IMR-90 (cell line): ENCODE data around the gene RPS6KA2. TPM values are rescaled to one million over a fixed set of nuclear protein-coding genes. Genes with fewer than 3 reads are reported as not detected.

ENCODE experiments used
- ATAC-seq: fragments of 200-7000 bp; cut with Tn5 transposase; 2 replicates; pipeline ENCODE4 v1.9.1; 2020; ENCODE audit warnings: low read depth, mild to moderate bottlenecking, moderate library complexity
- BruUV-seq: library from RNA; stranded (reverse); fragments of 400-500 nt; replicated peaks from 2 replicates; lab custom pipeline; 2021; lab: Mats Ljungman, UMichigan
- CTCF ChIA-PET: fragments of 300-600 bp; formaldehyde crosslinking; extraction: SDS; loops from one replicate; lab custom pipeline; 2021; ENCODE audit warnings: antibody characterized with exemption; lab: Yijun Ruan, JAX
- POLR2A ChIA-PET: fragments of 300-600 bp; sonication (Branson Sonifier 250); formaldehyde crosslinking; loops from one replicate; lab custom pipeline; 2022; ENCODE audit warnings: antibody characterized with exemption; ENCODE audit not compliant: unreplicated experiment; lab: Charles Lee
- DNase-seq: peaks from one replicate; pipeline ENCODE4 v3.0.0; 2013
- H2AFZ ChIP-seq: replicated peaks from 2 replicates; pipeline ENCODE3; 2013; ENCODE audit warnings: low read length, mild to moderate bottlenecking; ENCODE audit not compliant: poor library complexity
- H2AK5ac ChIP-seq: 2 replicates; pipeline ENCODE4 v1.6.1; 2013; ENCODE audit warnings: low read depth, low read length, inconsistent platforms
- H2AK9ac ChIP-seq: replicated peaks from 2 replicates; pipeline ENCODE3; 2013; ENCODE audit warnings: mild to moderate bottlenecking, low read depth, low read length, moderate library complexity; ENCODE audit not compliant: poor library complexity
- H2BK120ac ChIP-seq: 2 replicates; pipeline ENCODE4 v1.6.1; 2013; ENCODE audit warnings: low read depth, low read length, inconsistent platforms
- H2BK15ac ChIP-seq: 3 replicates; pipeline ENCODE4 v1.6.1; 2013; ENCODE audit warnings: low read depth, low read length, inconsistent platforms
- H2BK20ac ChIP-seq: 2 replicates; pipeline ENCODE4 v1.6.1; 2013; ENCODE audit warnings: low read depth, mild to moderate bottlenecking, inconsistent platforms, low read length, moderate library complexity
- H2BK5ac ChIP-seq: 2 replicates; pipeline ENCODE4 v1.6.1; 2013; ENCODE audit warnings: mild to moderate bottlenecking, low read depth, low read length, inconsistent platforms; ENCODE audit not compliant: poor library complexity, severe bottlenecking
- H3K14ac ChIP-seq: replicated peaks from 2 replicates; pipeline ENCODE4 v1.6.1; 2013; ENCODE audit warnings: low read depth, low read length, inconsistent platforms
- H3K18ac ChIP-seq: 2 replicates; pipeline ENCODE4 v1.6.1; 2013; ENCODE audit warnings: low read depth, low read length, control low read depth
- H3K23ac ChIP-seq: 2 replicates; pipeline ENCODE4 v1.6.1; 2013; ENCODE audit warnings: low read depth, low read length, inconsistent platforms
- H3K27ac ChIP-seq: 2 replicates; pipeline ENCODE4 v1.5.1; 2013; ENCODE audit warnings: mild to moderate bottlenecking, control low read depth, low read length; ENCODE audit not compliant: insufficient read depth
- H3K27me3 ChIP-seq: 2 replicates; pipeline ENCODE4 v1.6.1; 2013; ENCODE audit warnings: low read length; ENCODE audit not compliant: control insufficient read depth, insufficient read depth
- H3K36me3 ChIP-seq: 2 replicates; pipeline ENCODE4 v1.6.1; 2013; ENCODE audit warnings: low read length, mixed read lengths; ENCODE audit not compliant: control insufficient read depth, insufficient read depth
- H3K4ac ChIP-seq: 2 replicates; pipeline ENCODE4 v1.6.1; 2013; ENCODE audit warnings: low read depth, low read length, inconsistent platforms
- H3K4me1 ChIP-seq: 2 replicates; pipeline ENCODE4 v1.6.1; 2013; ENCODE audit warnings: low read length, mixed read lengths; ENCODE audit not compliant: control insufficient read depth, insufficient read depth
- H3K4me2 ChIP-seq: 2 replicates; pipeline ENCODE4 v1.6.1; 2013; ENCODE audit warnings: low read depth, mild to moderate bottlenecking, control low read depth, low read length, moderate library complexity
- H3K4me3 ChIP-seq: 2 replicates; pipeline ENCODE4 v1.5.1; 2013; ENCODE audit warnings: low read depth, mild to moderate bottlenecking, control low read depth, low read length, moderate library complexity; ENCODE audit not compliant: insufficient read depth
- H3K56ac ChIP-seq: 2 replicates; pipeline ENCODE4 v1.6.1; 2013; ENCODE audit warnings: low read length, inconsistent platforms; ENCODE audit not compliant: insufficient read depth; ENCODE audit errors: extremely low read depth
- H3K79me1 ChIP-seq, 2 experiments: 2 replicates each; pipeline ENCODE4 v1.6.1; 2013; ENCODE audit warnings: low read length in 2 of 2, inconsistent platforms in 1 of 2, low read depth in 1 of 2
- H3K9ac ChIP-seq: 2 replicates; pipeline ENCODE4 v1.6.1; 2013; ENCODE audit warnings: low read depth, low read length, control low read depth
- H3K9me1 ChIP-seq: 2 replicates; pipeline ENCODE4 v1.6.1; 2013; ENCODE audit warnings: low read length, inconsistent platforms; ENCODE audit not compliant: insufficient read depth
- H3K9me3 ChIP-seq: 2 replicates; pipeline ENCODE4 v1.6.1; 2013; ENCODE audit warnings: low read length; ENCODE audit not compliant: control insufficient read depth, insufficient read depth
- H4K20me1 ChIP-seq: 2 replicates; pipeline ENCODE4 v1.6.1; 2013; ENCODE audit warnings: low read length, inconsistent platforms; ENCODE audit not compliant: insufficient read depth
- H4K5ac ChIP-seq: 2 replicates; pipeline ENCODE4 v1.6.1; 2013; ENCODE audit warnings: mild to moderate bottlenecking, low read depth, low read length, control low read depth
- H4K8ac ChIP-seq, 2 experiments: 2 replicates each; pipeline ENCODE4 v1.6.1; 2013; ENCODE audit warnings: low read depth in 2 of 2, low read length in 2 of 2, control low read depth in 1 of 2, inconsistent platforms in 1 of 2
- H4K91ac ChIP-seq: 2 replicates; pipeline ENCODE4 v1.6.1; 2013; ENCODE audit warnings: low read depth, low read length, inconsistent platforms; ENCODE audit not compliant: insufficient read depth
- CEBPB ChIP-seq: IDR thresholded peaks from 2 replicates; pipeline ENCODE4 v1.6.1; 2012; ENCODE audit warnings: low read depth, low read length, improper control_type of control experiment
- CHD1 ChIP-seq: IDR thresholded peaks from 2 replicates; pipeline ENCODE4 v1.6.1; 2012; ENCODE audit warnings: low read depth, low read length, improper control_type of control experiment
- WGBS, 2 experiments: methylation state at CpG; one replicate each; pipeline versions ENCODE4 v1.1.5 to v1.1.7; 2013; ENCODE audit warnings: missing lambda C conversion rate in 2 of 2; ENCODE audit not compliant: insufficient read length in 1 of 2; ENCODE audit errors: extremely low coverage in 2 of 2; 5-methylcytosine and 5-hydroxymethylcytosine counted together
- dilution Hi-C: fragments of 300-500 bp; cut with HindIII; formaldehyde crosslinking; loops from one replicate; pipeline ENCODE4 v1.14.3; 2018; ENCODE audit warnings: low sequenced_read_pairs; ENCODE audit not compliant: unreplicated experiment
- in situ Hi-C: fragments of 300-500 bp; cut with MboI; formaldehyde crosslinking; loops from 3 replicates; pipeline ENCODE4 v1.14.3; 2019; ENCODE audit warnings: low sequenced_read_pairs, inconsistent platforms, mixed read lengths
- intact Hi-C: fragments of 100-400 bp; cut with micrococcal nuclease; formaldehyde crosslinking; loops from 2 replicates; pipeline ENCODE4 v1.10.0; 2022
- polyA plus RNA-seq, 3 experiments: library from polyadenylated mRNA; depleted of rRNA; stranded (reverse); fragments of >200 nt; gene quantifications; 2 replicates each; pipeline ENCODE4 v1.2.3, GENCODE V29; 2012; ENCODE audit warnings: low replicate concordance in 1 of 3
- total RNA-seq: library from RNA; depleted of rRNA; stranded (reverse); fragments of >200 nt; gene quantifications from 2 replicates; pipeline ENCODE4 v1.2.3, GENCODE V29; 2012
- TF ChIP-seq, protein P1 (sequence below): conservative IDR thresholded peaks from 2 replicates; pipeline ENCODE4 v1.5.1; 2012; ENCODE audit warnings: mild to moderate bottlenecking, low read depth, low read length, improper control_type of control experiment

The RPS6KA2 gene
- total and polyA plus RNA-seq, 2 of the 4 experiments (the other 2 are of a cell fraction): 26.9 to 31.3 TPM

DNA sequence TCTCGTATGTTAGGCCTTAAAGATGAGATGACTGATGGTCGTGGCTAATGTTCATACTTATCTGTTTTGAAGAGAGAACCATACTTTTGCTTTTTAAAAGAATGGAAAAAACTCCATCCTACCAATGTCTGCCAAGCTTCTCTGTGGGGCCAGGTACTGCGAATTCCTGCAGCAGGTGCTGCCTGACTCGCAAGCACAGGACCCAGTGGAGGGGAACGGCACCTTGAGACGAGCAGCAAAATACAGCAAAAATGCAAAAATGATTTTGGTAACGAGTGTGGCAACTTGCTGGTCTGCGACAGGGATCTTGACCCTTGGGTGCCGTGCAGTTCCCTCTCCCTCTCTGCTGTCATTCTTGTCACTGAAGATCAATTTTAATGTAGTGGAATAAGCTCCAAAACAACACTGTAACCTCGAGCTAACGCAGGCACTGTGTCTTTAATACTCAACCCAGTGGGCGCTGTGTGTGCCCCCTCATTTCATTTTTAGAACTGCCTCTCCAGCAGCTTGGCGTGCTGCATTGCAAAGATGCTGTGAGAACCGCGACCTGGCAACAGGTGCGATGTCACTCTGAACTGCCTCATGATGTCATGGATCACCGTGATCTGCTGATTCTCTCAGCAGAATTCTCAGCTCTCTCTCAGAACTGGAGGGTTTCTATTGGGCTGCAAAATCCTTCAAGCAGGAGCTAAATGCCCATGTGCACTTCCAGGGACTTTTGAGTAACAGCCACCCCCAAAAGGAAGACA is 92.2 kb downstream of the RPS6KA2 start:
- Histone ChIP-seq H4K20me1 (no peaks in the 10 kb centered on the region), H3K79me1 (peaks cover 0 to 9% of the 10 kb centered on the region in 2 experiments; a peak in 2 of 4 replicates), H4K91ac (no peak overlapping the region), H3K14ac (no peak overlapping the region), H3K27me3 (no peaks in the 10 kb centered on the region), H3K9me1 (peaks cover 7% of the 10 kb centered on the region; the same call in 1 of the 2 replicates), H3K9me3 (no peaks in the 10 kb centered on the region), H3K23ac (no peak overlapping the region), H2AFZ (no peak overlapping the region), H3K4me1 (peaks cover 5% of the 10 kb centered on the region; the same call in 1 of the 2 replicates), H2BK5ac (no peak overlapping the region), H2AK9ac (no peak overlapping the region), H3K4ac (no peak overlapping the region), H3K4me3 (no peak overlapping the region), H3K56ac (no peak overlapping the region), H4K8ac (no peak overlapping the region), H2BK120ac (no peak overlapping the region), H3K4me2 (no peak overlapping the region), H3K36me3 (peaks cover 58% of the 10 kb centered on the region), H2AK5ac (no peak overlapping the region), H4K5ac (no peak overlapping the region), H3K9ac (no peak overlapping the region), H3K18ac (no peak overlapping the region), H2BK15ac (no peak overlapping the region), H3K27ac (no peak overlapping the region), H2BK20ac (no peak overlapping the region)
- POLR2A ChIA-PET: interaction anchor here (0.6 kb wide), 2 partner anchors 19 to 37 kb away, joined by 3 read pairs; no protein-coding TSS in a partner anchor
- in situ Hi-C loops: no loop called here
- no peak for DNase-seq
- TF ChIP-seq, protein P1, sequence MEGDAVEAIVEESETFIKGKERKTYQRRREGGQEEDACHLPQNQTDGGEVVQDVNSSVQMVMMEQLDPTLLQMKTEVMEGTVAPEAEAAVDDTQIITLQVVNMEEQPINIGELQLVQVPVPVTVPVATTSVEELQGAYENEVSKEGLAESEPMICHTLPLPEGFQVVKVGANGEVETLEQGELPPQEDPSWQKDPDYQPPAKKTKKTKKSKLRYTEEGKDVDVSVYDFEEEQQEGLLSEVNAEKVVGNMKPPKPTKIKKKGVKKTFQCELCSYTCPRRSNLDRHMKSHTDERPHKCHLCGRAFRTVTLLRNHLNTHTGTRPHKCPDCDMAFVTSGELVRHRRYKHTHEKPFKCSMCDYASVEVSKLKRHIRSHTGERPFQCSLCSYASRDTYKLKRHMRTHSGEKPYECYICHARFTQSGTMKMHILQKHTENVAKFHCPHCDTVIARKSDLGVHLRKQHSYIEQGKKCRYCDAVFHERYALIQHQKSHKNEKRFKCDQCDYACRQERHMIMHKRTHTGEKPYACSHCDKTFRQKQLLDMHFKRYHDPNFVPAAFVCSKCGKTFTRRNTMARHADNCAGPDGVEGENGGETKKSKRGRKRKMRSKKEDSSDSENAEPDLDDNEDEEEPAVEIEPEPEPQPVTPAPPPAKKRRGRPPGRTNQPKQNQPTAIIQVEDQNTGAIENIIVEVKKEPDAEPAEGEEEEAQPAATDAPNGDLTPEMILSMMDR: no peak
- TF ChIP-seq CHD1: no peak
- no peak for TF ChIP-seq CEBPB
- dilution Hi-C loops: no loop called here
- 97% methylated on average over 5 of the region's 17 CpGs; no CpG with 5 or more reads in 1 of the 2 experiments for WGBS, 2 experiments
- intact Hi-C loops: no loop called here
- no TSS peak for BruUV-seq
- ATAC-seq: no peak
- CTCF ChIA-PET: interaction anchor here (1.0 kb wide), 1 partner anchor 9 kb away, joined by 3 read pairs; no protein-coding TSS in a partner anchor
